Tibial artery (tissue), 4 donors: ENCODE measurements around the gene RBM15.

Experiments used
- DNase-seq, 2 donors: peaks; one replicate each; pipeline ENCODE4 v3.0.0-alpha.2; 2019
- H3K27ac ChIP-seq, 2 donors: fragments of 200-600 bp; sonication (generic) in 1 of 2; 1 replicate in 1 of 2; 2 replicates in 1 of 2; pipeline ENCODE4 v1.5.1; 2018 to 2019; ENCODE audit warnings: mild to moderate bottlenecking in 1 of 2
- H3K27me3 ChIP-seq, 2 donors: fragments of 200-600 bp; sonication (generic) in 1 of 2; one replicate each; pipeline versions ENCODE4 v1.5.1 to v1.6.0; 2016 to 2019
- H3K36me3 ChIP-seq, 3 donors: fragments of 200-600 bp; sonication (generic) in 2 of 3; one replicate each; pipeline ENCODE4 v1.5.1; 2016 to 2019; ENCODE audit warnings: mild to moderate bottlenecking in 2 of 3
- H3K4me1 ChIP-seq, 4 donors: fragments of 200-600 bp; sonication (generic) in 2 of 4; 1 replicate in 3 of 4; 2 replicates in 1 of 4; pipeline ENCODE4 v1.5.1; 2016 to 2019
- H3K4me3 ChIP-seq, 2 donors: fragments of 200-600 bp; sonication (generic) in 1 of 2; 1 replicate in 1 of 2; 2 replicates in 1 of 2; pipeline ENCODE4 v1.5.1; 2018 to 2019; ENCODE audit warnings: mild to moderate bottlenecking in 2 of 2
- H3K9me3 ChIP-seq, 3 donors: fragments of 200-600 bp; sonication (generic) in 1 of 3; one replicate each; pipeline ENCODE4 v1.5.1; 2016 to 2019
- intact Hi-C: fragments of 100-400 bp; cut with DNase I; formaldehyde crosslinking; loops from one replicate; pipeline ENCODE4 v1.15.0; 2023; ENCODE audit warnings: low total_unique reads
- TF ChIP-seq, protein P1 (sequence below), 2 experiments: fragments of 200-600 bp in 1 of 2; fragments of 450-650 bp in 1 of 2; IDR thresholded peaks; one replicate each; pipeline ENCODE4 v1.5.1; 2017 to 2019; ENCODE audit warnings: antibody characterized with exemption in 2 of 2, mild to moderate bottlenecking in 1 of 2, moderate library complexity in 1 of 2

The RBM15 gene, protein sequence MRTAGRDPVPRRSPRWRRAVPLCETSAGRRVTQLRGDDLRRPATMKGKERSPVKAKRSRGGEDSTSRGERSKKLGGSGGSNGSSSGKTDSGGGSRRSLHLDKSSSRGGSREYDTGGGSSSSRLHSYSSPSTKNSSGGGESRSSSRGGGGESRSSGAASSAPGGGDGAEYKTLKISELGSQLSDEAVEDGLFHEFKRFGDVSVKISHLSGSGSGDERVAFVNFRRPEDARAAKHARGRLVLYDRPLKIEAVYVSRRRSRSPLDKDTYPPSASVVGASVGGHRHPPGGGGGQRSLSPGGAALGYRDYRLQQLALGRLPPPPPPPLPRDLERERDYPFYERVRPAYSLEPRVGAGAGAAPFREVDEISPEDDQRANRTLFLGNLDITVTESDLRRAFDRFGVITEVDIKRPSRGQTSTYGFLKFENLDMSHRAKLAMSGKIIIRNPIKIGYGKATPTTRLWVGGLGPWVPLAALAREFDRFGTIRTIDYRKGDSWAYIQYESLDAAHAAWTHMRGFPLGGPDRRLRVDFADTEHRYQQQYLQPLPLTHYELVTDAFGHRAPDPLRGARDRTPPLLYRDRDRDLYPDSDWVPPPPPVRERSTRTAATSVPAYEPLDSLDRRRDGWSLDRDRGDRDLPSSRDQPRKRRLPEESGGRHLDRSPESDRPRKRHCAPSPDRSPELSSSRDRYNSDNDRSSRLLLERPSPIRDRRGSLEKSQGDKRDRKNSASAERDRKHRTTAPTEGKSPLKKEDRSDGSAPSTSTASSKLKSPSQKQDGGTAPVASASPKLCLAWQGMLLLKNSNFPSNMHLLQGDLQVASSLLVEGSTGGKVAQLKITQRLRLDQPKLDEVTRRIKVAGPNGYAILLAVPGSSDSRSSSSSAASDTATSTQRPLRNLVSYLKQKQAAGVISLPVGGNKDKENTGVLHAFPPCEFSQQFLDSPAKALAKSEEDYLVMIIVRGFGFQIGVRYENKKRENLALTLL

DNA sequence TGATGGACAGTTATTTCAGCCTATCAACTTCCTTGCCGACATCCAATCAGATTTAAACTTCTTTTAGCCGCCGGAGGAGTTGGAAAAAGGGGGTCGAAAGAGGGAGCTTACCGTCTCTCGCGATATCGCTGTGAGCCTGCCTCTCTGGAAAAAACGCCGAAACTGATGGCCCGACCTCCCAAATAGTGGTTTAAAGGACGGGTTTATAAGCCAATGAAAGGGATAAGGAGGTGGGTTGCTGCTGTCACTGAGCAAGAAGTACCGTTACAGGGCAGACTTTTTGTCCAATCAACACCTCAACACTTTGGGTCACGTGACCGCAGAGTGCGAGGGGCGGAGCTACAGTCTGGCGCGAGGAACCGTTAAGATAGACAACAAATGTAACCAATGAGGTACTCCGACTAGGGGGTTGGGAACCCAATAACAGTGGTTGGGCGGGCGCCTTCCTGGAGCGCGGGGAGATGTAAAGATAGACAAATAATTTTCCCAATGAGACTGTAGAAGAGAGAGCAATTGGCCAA is at the start of gene RBM15:
RBM15 (plus strand) TSS at position 492 of the 521 bp plus-strand sequence; CDS start at position 521, 29 bp downstream.
- Histone ChIP-seq H3K27ac (peak within 1 kb of the TSS; percentile 92 to 97), H3K36me3 (peaks cover 14 to 26% (median 19%) of the 10 kb centered on the region in 3 donors), H3K4me3 (peak within 1 kb of the TSS; percentile 94 to 95), H3K9me3 (no peaks in the 10 kb centered on the region), H3K27me3 (no peaks in the 10 kb centered on the region), H3K4me1 (peaks cover 0 to 49% (median 40%) of the 10 kb centered on the region in 4 donors)
- peak; percentile 99 to 100 for DNase-seq
- intact Hi-C loops = loop anchor here (1.0 to 5.0 kb wide), 2 partner anchors 53 to 68 kb away; partner anchors contain the start of genes LAMTOR5 and SLC16A4
- TF ChIP-seq, protein P1, sequence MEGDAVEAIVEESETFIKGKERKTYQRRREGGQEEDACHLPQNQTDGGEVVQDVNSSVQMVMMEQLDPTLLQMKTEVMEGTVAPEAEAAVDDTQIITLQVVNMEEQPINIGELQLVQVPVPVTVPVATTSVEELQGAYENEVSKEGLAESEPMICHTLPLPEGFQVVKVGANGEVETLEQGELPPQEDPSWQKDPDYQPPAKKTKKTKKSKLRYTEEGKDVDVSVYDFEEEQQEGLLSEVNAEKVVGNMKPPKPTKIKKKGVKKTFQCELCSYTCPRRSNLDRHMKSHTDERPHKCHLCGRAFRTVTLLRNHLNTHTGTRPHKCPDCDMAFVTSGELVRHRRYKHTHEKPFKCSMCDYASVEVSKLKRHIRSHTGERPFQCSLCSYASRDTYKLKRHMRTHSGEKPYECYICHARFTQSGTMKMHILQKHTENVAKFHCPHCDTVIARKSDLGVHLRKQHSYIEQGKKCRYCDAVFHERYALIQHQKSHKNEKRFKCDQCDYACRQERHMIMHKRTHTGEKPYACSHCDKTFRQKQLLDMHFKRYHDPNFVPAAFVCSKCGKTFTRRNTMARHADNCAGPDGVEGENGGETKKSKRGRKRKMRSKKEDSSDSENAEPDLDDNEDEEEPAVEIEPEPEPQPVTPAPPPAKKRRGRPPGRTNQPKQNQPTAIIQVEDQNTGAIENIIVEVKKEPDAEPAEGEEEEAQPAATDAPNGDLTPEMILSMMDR (IDR thresholded peaks at IDR 0.05) = no peak

DNA sequence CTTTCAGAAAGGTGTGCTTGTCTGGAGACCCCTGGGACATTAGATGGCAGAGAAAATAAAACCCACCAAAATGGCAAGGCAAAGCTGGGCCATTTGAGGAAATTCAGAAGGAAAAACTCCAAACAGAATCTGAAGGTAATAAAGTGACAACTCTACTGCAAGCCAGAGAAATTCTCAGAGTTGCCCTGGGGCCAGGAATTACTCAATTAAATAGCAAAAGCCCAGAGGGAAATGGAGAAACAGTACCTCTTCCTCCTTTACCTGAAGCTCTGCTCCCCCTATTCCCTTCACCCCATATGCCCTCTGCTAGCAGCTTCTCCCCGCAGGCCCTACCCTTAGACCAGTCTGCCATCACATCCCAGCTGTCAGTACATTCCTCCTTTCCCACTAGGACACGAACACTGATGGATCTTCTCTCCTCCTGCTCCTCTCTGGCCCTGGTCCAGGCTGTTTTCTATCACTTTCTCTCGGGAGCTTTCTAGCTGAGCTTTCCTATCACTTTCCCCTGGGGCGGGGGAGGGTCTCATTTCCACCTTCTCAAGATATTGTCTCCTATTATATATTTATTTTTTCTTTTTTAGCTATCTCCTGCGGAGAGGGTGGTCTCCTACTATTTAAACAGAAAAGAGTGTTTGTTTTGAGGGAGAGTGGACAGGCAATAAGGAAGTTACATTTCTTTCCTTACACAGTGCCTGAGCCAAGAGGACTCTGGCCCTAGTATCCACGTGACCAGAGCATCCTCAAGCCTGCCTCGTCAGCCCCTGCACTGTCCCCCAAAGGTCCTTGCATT is 47.7 kb upstream of the RBM15 start:
- Histone ChIP-seq H3K36me3 (no peaks in the 10 kb centered on the region), H3K4me3 (no peak overlapping the region), H3K4me1 (no peaks in the 10 kb centered on the region), H3K27ac (no peak overlapping the region), H3K9me3 (no peaks in the 10 kb centered on the region), H3K27me3 (no peaks in the 10 kb centered on the region)
- DNase-seq = no peak
- intact Hi-C loops = no loop called here
- TF ChIP-seq, protein P1 (IDR thresholded peaks at IDR 0.05) = no peak

DNA sequence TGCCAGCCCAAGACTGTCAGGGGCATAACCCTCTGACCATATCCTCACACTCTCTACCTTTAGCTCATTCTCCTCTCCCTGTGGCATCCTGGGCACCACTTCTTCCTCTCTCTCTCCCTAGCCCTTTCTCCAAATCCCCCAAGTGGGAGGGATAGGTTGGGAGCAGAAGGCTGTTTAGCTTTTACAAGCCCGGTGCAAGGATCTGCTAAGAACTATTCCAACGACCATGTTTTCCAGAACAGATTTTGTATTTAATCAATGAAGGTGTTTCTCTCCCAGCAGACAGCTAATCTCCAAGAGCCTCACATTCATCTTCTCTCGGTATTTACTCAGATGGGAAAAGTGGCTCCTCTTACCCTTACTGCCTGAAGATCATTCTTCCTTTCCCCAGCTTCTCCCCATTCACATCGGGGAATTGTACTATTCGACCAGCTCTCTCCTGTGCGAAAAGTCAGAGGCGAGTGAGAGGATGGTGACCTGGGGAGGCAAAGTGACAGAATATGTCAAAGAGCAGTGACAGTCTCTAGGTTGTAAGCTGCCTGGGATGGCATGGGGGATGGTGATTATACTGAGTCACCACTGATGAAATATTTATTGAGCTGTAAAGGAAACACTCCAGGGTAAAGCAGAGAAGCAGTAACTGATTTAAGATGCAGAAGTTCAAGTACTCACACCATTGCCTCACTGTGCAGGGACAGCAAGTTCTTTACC is 47.0 kb upstream of the RBM15 start:
- Histone ChIP-seq H3K36me3 (no peaks in the 10 kb centered on the region), H3K4me3 (no peak overlapping the region), H3K27ac (no peak overlapping the region), H3K27me3 (no peaks in the 10 kb centered on the region), H3K9me3 (no peaks in the 10 kb centered on the region), H3K4me1 (no peaks in the 10 kb centered on the region)
- DNase-seq = no peak
- TF ChIP-seq, protein P1 (IDR thresholded peaks at IDR 0.05) = no peak
- intact Hi-C loops = no loop called here

DNA sequence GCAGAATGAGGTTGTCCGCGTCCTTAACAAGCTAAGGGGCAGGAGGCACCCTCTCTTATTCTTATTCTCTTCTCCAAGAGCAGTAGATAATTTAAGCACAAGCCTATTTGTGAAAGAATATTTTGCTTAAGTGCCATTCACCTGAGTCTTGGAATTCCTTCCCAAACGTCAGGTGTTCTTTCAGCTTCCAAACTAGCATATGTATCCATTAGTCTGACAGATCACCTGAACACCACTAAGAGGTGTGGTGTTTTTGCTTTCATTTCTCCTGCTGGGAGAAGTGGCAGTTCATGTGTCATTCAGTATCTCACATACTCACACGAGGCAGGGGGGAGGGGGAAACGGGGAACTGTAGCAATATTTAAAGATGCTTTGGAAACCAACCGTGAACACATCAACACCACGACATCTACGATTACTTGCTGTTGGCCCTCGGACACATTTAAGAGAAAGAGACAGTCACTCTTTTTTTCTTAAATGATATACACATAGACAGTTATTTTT is 45.5 kb upstream of the RBM15 start:
- intact Hi-C loops = no loop called here
- DNase-seq = no peak
- Histone ChIP-seq H3K4me1 (no peaks in the 10 kb centered on the region), H3K36me3 (no peaks in the 10 kb centered on the region), H3K27ac (no peak overlapping the region), H3K9me3 (no peaks in the 10 kb centered on the region), H3K27me3 (no peaks in the 10 kb centered on the region), H3K4me3 (no peak overlapping the region)
- TF ChIP-seq, protein P1 (IDR thresholded peaks at IDR 0.05) = no peak
